Smooth muscle cell (in vitro differentiated cells): ENCODE measurements around the gene PNMA6E. TPM values are rescaled to one million over a fixed set of nuclear protein-coding genes. Genes with fewer than 3 reads are reported as not detected.

Experiments used
- DNase-seq: peaks from one replicate; lab custom pipeline; 2025; ENCODE audit not compliant: unreplicated experiment; lab: John Stamatoyannopoulos, UW
- H2AFZ ChIP-seq: fragments of 200-600 bp; sonication (generic); 2 replicates; pipeline ENCODE4 v1.6.0; 2016; ENCODE audit warnings: antibody characterized with exemption, low read depth, mild to moderate bottlenecking
- H3F3A ChIP-seq: fragments of 200-600 bp; sonication (generic); 2 replicates; pipeline ENCODE4 v1.6.0; 2017; ENCODE audit warnings: antibody characterized with exemption, low read depth
- H3K27ac ChIP-seq: fragments of 200-600 bp; sonication (generic); 2 replicates; pipeline ENCODE4 v1.5.1; 2016; ENCODE audit warnings: low read depth, mild to moderate bottlenecking
- H3K27me3 ChIP-seq: fragments of 200-600 bp; sonication (generic); 2 replicates; pipeline ENCODE4 v1.6.1; 2016; ENCODE audit warnings: low read depth, mild to moderate bottlenecking
- H3K36me3 ChIP-seq: fragments of 200-600 bp; sonication (generic); 2 replicates; pipeline ENCODE4 v1.5.1; 2016; ENCODE audit warnings: low read depth
- H3K4me1 ChIP-seq: fragments of 200-600 bp; sonication (generic); 2 replicates; pipeline ENCODE4 v1.5.1; 2016; ENCODE audit warnings: low read depth
- H3K4me2 ChIP-seq: fragments of 200-600 bp; sonication (generic); 2 replicates; pipeline ENCODE4 v1.6.0; 2016; ENCODE audit warnings: mild to moderate bottlenecking
- H3K4me3 ChIP-seq: fragments of 200-600 bp; sonication (generic); 2 replicates; pipeline ENCODE4 v1.5.1; 2016; ENCODE audit warnings: mild to moderate bottlenecking
- H3K79me2 ChIP-seq: fragments of 200-600 bp; sonication (generic); 2 replicates; pipeline ENCODE4 v1.6.0; 2016; ENCODE audit warnings: low read depth, mild to moderate bottlenecking
- H3K9ac ChIP-seq: fragments of 200-600 bp; sonication (generic); 2 replicates; pipeline ENCODE4 v1.6.0; 2016; ENCODE audit warnings: low read depth
- H3K9me3 ChIP-seq: fragments of 200-600 bp; sonication (generic); replicated peaks from 2 replicates; pipeline ENCODE4 v1.5.1; 2016; ENCODE audit warnings: low read depth
- H4K20me1 ChIP-seq: fragments of 200-600 bp; sonication (generic); 2 replicates; pipeline ENCODE4 v1.6.0; 2016; ENCODE audit warnings: low read depth
- CTCF ChIP-seq: fragments of 200-600 bp; sonication (generic); IDR thresholded peaks from 2 replicates; pipeline ENCODE4 v1.5.1; 2017; ENCODE audit warnings: borderline replicate concordance, mild to moderate bottlenecking, antibody characterized with exemption; ENCODE audit not compliant: insufficient read depth, poor library complexity, severe bottlenecking
- WGBS: methylation state at CpG from one replicate; pipeline ENCODE4 v1.1.7; 2016; ENCODE audit warnings: low lambda C conversion rate; 5-methylcytosine and 5-hydroxymethylcytosine counted together
- polyA plus RNA-seq: library from polyadenylated mRNA; unstranded; fragments of >200 nt; fragmentation: Nextera tagmentation; extraction: Ambion mirVana; gene quantifications from 2 replicates; pipeline ENCODE4 v1.2.1, GENCODE V29; 2016
- total RNA-seq: library from RNA; depleted of rRNA; stranded (reverse); fragments of >200 nt; gene quantifications from 2 replicates; pipeline ENCODE4 v1.2.3, GENCODE V29; 2014

PNMA6E gene
- not detected in 2 replicates for total RNA-seq
- not detected in 2 replicates for polyA plus RNA-seq

- 91% methylated on average over 29 of the region's 29 CpGs for WGBS
- Histone ChIP-seq H3K36me3 (no peaks in the 10 kb centered on the region), H3K4me2 (no peak within 1 kb of the TSS), H3K4me3 (no peak within 1 kb of the TSS), H2AFZ (no peak within 1 kb of the TSS), H3K4me1 (no peaks in the 10 kb centered on the region), H3K27ac (no peak within 1 kb of the TSS), H3F3A (no peaks in the 10 kb centered on the region), H3K9me3 (no peaks in the 10 kb centered on the region), H3K79me2 (no peaks in the 10 kb centered on the region), H3K27me3 (no peaks in the 10 kb centered on the region), H3K9ac (no peak within 1 kb of the TSS), H4K20me1 (no peaks in the 10 kb centered on the region)
- TF ChIP-seq CTCF: no peak
- DNase-seq: no peak
Observed at GRCh38 chrX:153401133-153401764, at the start of gene PNMA6E. Gene PNMA6E (minus strand): TSS chrX:153401350. CDS start chrX:153398849, 2,501 bp downstream.

DNA sequence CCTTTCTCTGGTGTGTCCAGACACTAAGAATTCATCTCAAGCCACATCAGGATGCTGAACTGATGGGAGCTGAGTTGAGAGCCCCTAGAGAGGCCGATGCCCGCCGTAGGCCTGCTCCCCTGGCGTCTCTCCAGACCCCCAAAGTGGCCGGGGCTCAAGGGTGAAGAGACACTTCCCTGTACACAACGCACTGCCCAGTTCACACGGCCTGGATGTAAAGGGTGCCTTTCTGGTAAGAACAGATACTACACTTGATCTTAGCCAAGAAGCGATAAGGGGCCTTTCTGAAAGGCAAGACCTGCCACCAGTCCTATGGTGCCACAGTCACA lies 49.8 kb upstream of the PNMA6E start:
- Histone ChIP-seq H3K27me3 (no peaks in the 10 kb centered on the region), H3K9me3 (no peaks in the 10 kb centered on the region), H4K20me1 (no peaks in the 10 kb centered on the region), H3K4me1 (no peaks in the 10 kb centered on the region), H3F3A (no peaks in the 10 kb centered on the region), H3K27ac (no peak overlapping the region), H3K4me2 (no peak overlapping the region), H3K4me3 (no peak overlapping the region), H2AFZ (no peak overlapping the region), H3K36me3 (no peaks in the 10 kb centered on the region), H3K79me2 (no peaks in the 10 kb centered on the region), H3K9ac (no peak overlapping the region)
- TF ChIP-seq CTCF: no peak
- DNase-seq: no peak
- 92% methylated on average over 8 of the region's 8 CpGs for WGBS

- no peak overlapping the region for H3K9ac ChIP-seq
- no peak overlapping the region for H3K4me2 ChIP-seq
- H2AFZ ChIP-seq: no peak overlapping the region
- 92% methylated on average over 26 of the region's 26 CpGs for WGBS
- H3K4me3 ChIP-seq: no peak overlapping the region
- H3K36me3 ChIP-seq: no peaks in the 10 kb centered on the region
- no peak overlapping the region for H3K27ac ChIP-seq
- H3K79me2 ChIP-seq: no peaks in the 10 kb centered on the region
- H3K4me1 ChIP-seq: no peaks in the 10 kb centered on the region
- no peaks in the 10 kb centered on the region for H3K27me3 ChIP-seq
- DNase-seq: no peak
- no peaks in the 10 kb centered on the region for H4K20me1 ChIP-seq
- H3F3A ChIP-seq: no peaks in the 10 kb centered on the region
- no peak for TF ChIP-seq CTCF
- H3K9me3 ChIP-seq: no peaks in the 10 kb centered on the region
Observed at GRCh38 chrX:153450114-153450948, 49.2 kb upstream of the PNMA6E start.
